ENCODE data around the gene NDRG4.

GRCh38 chr16:58478427-58478826 is 21.5 kb upstream of the NDRG4 start:
- TF ChIP-seq, protein P1, sequence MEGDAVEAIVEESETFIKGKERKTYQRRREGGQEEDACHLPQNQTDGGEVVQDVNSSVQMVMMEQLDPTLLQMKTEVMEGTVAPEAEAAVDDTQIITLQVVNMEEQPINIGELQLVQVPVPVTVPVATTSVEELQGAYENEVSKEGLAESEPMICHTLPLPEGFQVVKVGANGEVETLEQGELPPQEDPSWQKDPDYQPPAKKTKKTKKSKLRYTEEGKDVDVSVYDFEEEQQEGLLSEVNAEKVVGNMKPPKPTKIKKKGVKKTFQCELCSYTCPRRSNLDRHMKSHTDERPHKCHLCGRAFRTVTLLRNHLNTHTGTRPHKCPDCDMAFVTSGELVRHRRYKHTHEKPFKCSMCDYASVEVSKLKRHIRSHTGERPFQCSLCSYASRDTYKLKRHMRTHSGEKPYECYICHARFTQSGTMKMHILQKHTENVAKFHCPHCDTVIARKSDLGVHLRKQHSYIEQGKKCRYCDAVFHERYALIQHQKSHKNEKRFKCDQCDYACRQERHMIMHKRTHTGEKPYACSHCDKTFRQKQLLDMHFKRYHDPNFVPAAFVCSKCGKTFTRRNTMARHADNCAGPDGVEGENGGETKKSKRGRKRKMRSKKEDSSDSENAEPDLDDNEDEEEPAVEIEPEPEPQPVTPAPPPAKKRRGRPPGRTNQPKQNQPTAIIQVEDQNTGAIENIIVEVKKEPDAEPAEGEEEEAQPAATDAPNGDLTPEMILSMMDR (IDR thresholded peaks at IDR 0.05), result no peak
- TF ChIP-seq POLR2AphosphoS5 (IDR thresholded peaks at IDR 0.05), result no peak

Measured in stomach (tissue), 4 donors.